Activated gamma-delta T cell treated with anti-CD3 and anti-CD28 coated beads, Interleukin-2, amount 50 U/mL, for 16 hours (primary cell): ENCODE measurements around the gene CFAP251.
A peak's percentile ranks its signal among the peaks of the same experiment; 100 is the strongest.

Experiments
- DNase-seq: peaks from one replicate; pipeline ENCODE4 v3.0.0-alpha.2; 2020; ENCODE audit warnings: low read depth

Gene CFAP251

GRCh38 chr12:122005252-122005776 is 86.9 kb downstream of the CFAP251 start:
- DNase-seq: no peak

GRCh38 chr12:122006186-122006926 is 88.0 kb downstream of the CFAP251 start:
- no peak for DNase-seq

GRCh38 chr12:122009741-122010140 is 91.3 kb downstream of the CFAP251 start:
- DNase-seq: no peak

GRCh38 chr12:122012184-122012583 is 93.8 kb downstream of the CFAP251 start:
- DNase-seq: no peak

GRCh38 chr12:122013136-122013535 is 94.7 kb downstream of the CFAP251 start:
- DNase-seq: no peak

- DNase-seq: no peak
Observed at GRCh38 chr12:122013791-122014590, 95.6 kb downstream of the CFAP251 start.

- no peak for DNase-seq
Observed at GRCh38 chr12:122014781-122015180, 96.4 kb downstream of the CFAP251 start.

- no peak for DNase-seq
Observed at GRCh38 chr12:122018457-122018856, 100.1 kb downstream of the CFAP251 start.

- no peak for DNase-seq
Observed at GRCh38 chr12:122018937-122019336, 100.5 kb downstream of the CFAP251 start.

GRCh38 chr12:122020795-122021192 is 102.4 kb downstream of the CFAP251 start:
- no peak for DNase-seq

GRCh38 chr12:122021193-122021821 is 102.9 kb downstream of the CFAP251 start:
- DNase-seq: no peak

GRCh38 chr12:122021822-122022392 is 103.5 kb downstream of the CFAP251 start, which contains the start of gene BCL7A:
Gene BCL7A (plus strand): TSS chr12:122021884. CDS start chr12:122022092, 208 bp downstream.
- peak; percentile 33 for DNase-seq

GRCh38 chr12:122022393-122023338 is 104.3 kb downstream of the CFAP251 start:
- no peak for DNase-seq

- no peak for DNase-seq
Observed at GRCh38 chr12:122023339-122024131, 105.1 kb downstream of the CFAP251 start.

- DNase-seq: no peak
Observed at GRCh38 chr12:122024132-122024785, 105.9 kb downstream of the CFAP251 start.

GRCh38 chr12:122026706-122027333 is 108.4 kb downstream of the CFAP251 start:
- no peak for DNase-seq

- no peak for DNase-seq
Observed at GRCh38 chr12:122028165-122028904, 109.9 kb downstream of the CFAP251 start.

GRCh38 chr12:122028905-122029560 is 110.6 kb downstream of the CFAP251 start:
- DNase-seq: peak; percentile 27
